Prostate gland (tissue), 2 donors: ENCODE results near the gene RLN3. TPM values are rescaled to one million over a fixed set of nuclear protein-coding genes. Genes with fewer than 3 reads are reported as not detected.
"Not testable (repeated sequence)": the region's sequence is repeated elsewhere in the genome, so short reads cannot be mapped to it uniquely, and the experiment has no call there.

Experiments used
- DNase-seq: peaks from one replicate; pipeline ENCODE4 v3.0.0-alpha.2; 2019; ENCODE audit warnings: low spot score
- H3K27ac ChIP-seq, 2 donors: fragments of 200-600 bp; sonication (generic); 2 replicates each; pipeline ENCODE4 v1.5.1; 2017 to 2019
- H3K27me3 ChIP-seq: fragments of 200-600 bp; sonication (generic); replicated peaks from 2 replicates; pipeline ENCODE4 v1.5.1; 2019; ENCODE audit not compliant: insufficient read depth
- H3K36me3 ChIP-seq, 2 donors: fragments of 200-600 bp; sonication (generic); 1 replicate in 1 of 2; 2 replicates in 1 of 2; pipeline versions ENCODE4 v1.5.1 to v1.8.1; 2017 to 2019
- H3K4me1 ChIP-seq: fragments of 200-600 bp; sonication (generic); replicated peaks from 2 replicates; pipeline ENCODE4 v1.5.1; 2019
- H3K4me3 ChIP-seq, 2 donors: fragments of 200-600 bp; sonication (generic); 2 replicates each; pipeline ENCODE4 v1.5.1; 2017 to 2019
- H3K9me3 ChIP-seq: fragments of 200-600 bp; sonication (generic); 2 replicates; pipeline ENCODE4 v1.5.1; 2017
- POLR2A ChIP-seq: fragments of 450-650 bp; IDR thresholded peaks from one replicate; pipeline ENCODE4 v1.6.1; 2016; ENCODE audit warnings: antibody characterized with exemption, mild to moderate bottlenecking
- POLR2AphosphoS5 ChIP-seq: sonication (generic); formaldehyde crosslinking; IDR thresholded peaks from one replicate; pipeline ENCODE4 v1.6.1; 2017; ENCODE audit warnings: antibody characterized with exemption
- WGBS: methylation state at CpG from one replicate; pipeline ENCODE4 v1.1.5; 2018; 5-methylcytosine and 5-hydroxymethylcytosine counted together
- intact Hi-C: fragments of 100-400 bp; cut with DNase I; formaldehyde crosslinking; loops from one replicate; pipeline ENCODE4 v1.14.2; 2022
- total RNA-seq, 2 donors: library from RNA; depleted of rRNA; stranded (reverse); fragments of >200 nt; gene quantifications; one replicate each; pipeline ENCODE4 v1.1.0, GENCODE V29; 2016
- TF ChIP-seq, protein P1 (sequence below), 4 experiments: fragments of 200-600 bp in 2 of 4; fragments of 450-650 bp in 2 of 4; sonication (generic) in 2 of 4; IDR thresholded peaks; 1 replicate in 3 of 4; 2 replicates in 1 of 4; pipeline ENCODE4 v1.5.1; 2016 to 2019; ENCODE audit warnings: antibody characterized with exemption in 4 of 4, mild to moderate bottlenecking in 2 of 4, moderate library complexity in 2 of 4

Gene RLN3
- total RNA-seq, 2 donors from 2014 or later, result not detected

DNA sequence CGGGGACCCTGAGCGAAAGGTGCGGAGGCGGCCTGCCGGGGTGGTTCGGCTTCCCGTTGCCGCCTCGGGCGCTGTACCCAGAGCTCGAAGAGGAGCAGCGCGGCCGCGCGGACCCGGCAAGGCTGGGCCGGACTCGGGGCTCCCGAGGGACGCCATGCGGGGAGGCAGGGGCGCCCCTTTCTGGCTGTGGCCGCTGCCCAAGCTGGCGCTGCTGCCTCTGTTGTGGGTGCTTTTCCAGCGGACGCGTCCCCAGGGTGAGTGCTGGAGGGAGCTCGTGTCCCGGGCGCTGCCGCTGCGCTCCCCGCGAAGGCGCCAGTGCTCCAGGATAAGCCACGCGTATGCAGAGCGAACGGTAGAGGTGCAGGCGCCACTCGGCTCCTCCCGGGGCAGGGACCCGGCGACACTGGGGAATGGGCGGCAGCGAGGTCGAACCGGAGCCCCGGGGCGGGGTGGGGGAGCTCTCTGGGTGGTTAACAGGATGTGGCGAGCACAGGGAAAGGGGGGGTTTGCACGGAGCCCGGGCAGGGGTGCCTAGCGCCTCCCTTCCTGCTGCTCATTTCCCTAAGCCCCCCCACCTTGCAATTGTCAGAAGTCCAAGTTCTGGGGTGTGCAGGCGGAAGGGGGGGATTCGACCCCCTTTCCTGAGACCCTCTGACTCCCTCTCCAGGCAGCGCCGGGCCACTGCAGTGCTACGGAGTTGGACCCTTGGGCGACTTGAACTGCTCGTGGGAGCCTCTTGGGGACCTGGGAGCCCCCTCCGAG, 4.0 kb downstream of the RLN3 start, which contains the start of gene IL27RA:
Gene IL27RA (plus strand): TSS at position 44 of the 762 bp plus-strand sequence. CDS start 111 bp downstream, at position 155.
- peak; percentile 26 for DNase-seq
- WGBS, result under 1% methylated on average over 39 of the region's 63 CpGs

DNA sequence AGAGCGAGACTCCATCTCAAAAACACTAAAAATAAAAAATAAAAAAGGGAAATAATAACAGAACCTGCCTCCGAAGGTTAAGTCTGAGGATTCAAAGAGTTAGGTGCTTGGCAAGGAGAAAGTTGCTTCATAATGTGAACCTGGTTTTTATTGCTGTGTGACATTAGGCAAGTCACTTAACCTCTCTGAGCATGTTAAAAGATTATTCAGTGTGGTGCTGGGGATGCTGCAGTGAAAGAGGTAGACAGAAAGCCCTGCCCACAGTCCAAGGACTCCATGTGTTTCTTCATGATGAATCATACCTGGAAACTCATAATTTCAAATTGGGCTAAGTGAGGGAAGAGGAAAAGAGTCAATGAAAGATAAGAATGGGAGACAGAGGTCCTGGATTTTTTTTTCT, 6.0 kb downstream of the RLN3 start:
- no peak for DNase-seq
- intact Hi-C loops, result no loop called here
- Histone ChIP-seq H3K36me3 (no peaks in the 10 kb centered on the region), H3K4me1 (no peaks in the 10 kb centered on the region), H3K9me3 (no peaks in the 10 kb centered on the region), H3K27me3 (no peaks in the 10 kb centered on the region), H3K4me3 (no peak overlapping the region), H3K27ac (no peak overlapping the region)
- no peak for TF ChIP-seq POLR2A
- 94% methylated on average over 2 of the region's 2 CpGs for WGBS

More for the DNA sequence above, 4.0 kb downstream of the RLN3 start, which contains the start of gene IL27RA:
- TF ChIP-seq, protein P1, sequence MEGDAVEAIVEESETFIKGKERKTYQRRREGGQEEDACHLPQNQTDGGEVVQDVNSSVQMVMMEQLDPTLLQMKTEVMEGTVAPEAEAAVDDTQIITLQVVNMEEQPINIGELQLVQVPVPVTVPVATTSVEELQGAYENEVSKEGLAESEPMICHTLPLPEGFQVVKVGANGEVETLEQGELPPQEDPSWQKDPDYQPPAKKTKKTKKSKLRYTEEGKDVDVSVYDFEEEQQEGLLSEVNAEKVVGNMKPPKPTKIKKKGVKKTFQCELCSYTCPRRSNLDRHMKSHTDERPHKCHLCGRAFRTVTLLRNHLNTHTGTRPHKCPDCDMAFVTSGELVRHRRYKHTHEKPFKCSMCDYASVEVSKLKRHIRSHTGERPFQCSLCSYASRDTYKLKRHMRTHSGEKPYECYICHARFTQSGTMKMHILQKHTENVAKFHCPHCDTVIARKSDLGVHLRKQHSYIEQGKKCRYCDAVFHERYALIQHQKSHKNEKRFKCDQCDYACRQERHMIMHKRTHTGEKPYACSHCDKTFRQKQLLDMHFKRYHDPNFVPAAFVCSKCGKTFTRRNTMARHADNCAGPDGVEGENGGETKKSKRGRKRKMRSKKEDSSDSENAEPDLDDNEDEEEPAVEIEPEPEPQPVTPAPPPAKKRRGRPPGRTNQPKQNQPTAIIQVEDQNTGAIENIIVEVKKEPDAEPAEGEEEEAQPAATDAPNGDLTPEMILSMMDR (IDR thresholded peaks at IDR 0.05), result peak; percentile 15 to 66 (median 40)
- no peak for TF ChIP-seq POLR2AphosphoS5
- no peak for TF ChIP-seq POLR2A
- H3K27me3 ChIP-seq, result no peaks in the 10 kb centered on the region
- intact Hi-C loops, result no loop called here
- peak within 1 kb of the TSS; percentile 40 to 49 for H3K4me3 ChIP-seq
- no peaks in the 10 kb centered on the region for H3K4me1 ChIP-seq
- peak within 1 kb of the TSS; percentile 45 to 52 for H3K27ac ChIP-seq
- H3K36me3 ChIP-seq, result no peaks in the 10 kb centered on the region
- no peaks in the 10 kb centered on the region for H3K9me3 ChIP-seq

DNA sequence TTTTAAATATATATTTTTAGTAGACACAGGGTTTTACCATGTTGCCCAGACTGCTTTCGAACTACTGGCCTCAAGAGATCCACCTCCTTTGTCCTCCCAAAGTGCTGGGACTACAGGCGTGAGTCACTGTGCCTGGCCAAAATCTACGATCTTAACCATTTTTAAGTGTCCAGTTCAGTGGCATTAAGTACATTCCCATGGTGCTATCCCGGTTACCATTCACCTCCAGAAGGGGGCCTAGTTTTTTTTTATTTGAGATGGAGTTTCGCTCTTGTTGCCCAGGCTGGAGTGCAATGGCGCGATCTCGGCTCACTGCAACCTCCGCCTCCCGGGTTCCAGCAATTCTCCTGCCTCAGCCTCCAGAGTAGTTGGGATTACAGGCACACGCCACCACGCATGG, 7.2 kb downstream of the RLN3 start:
- H3K36me3 ChIP-seq, H3K27ac ChIP-seq, H3K4me3 ChIP-seq, DNase-seq, H3K27me3 ChIP-seq, H3K4me1 ChIP-seq, intact Hi-C loops, H3K9me3 ChIP-seq: not testable (repeated sequence)
- WGBS, result 92% methylated on average over 12 of the region's 12 CpGs
- TF ChIP-seq, protein P1 (IDR thresholded peaks at IDR 0.05), result peak in 1 of 4 experiments; percentile 9

DNA sequence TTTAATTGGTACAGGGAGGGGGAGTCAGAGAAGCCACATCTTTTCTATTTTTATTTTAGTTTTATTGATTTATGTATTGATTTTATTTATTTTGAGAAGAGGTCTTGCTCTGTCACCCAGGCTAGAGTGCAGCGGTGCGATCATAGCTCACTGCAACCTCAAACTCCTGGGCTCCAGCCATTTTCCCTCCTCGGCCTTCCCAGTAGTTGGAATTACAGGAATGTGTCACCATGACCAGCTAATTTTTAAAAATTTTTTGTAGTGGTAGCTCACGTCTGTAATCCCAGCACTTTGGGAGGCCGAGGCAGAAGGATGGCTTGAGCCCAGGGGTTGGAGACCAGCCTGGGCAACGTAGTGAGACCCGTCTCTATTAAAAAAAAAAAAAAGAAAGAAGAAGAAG, 7.8 kb downstream of the RLN3 start:
- Histone ChIP-seq H3K4me3 (no peak overlapping the region), H3K36me3 (no peaks in the 10 kb centered on the region), H3K27me3 (no peaks in the 10 kb centered on the region), H3K27ac (no peak overlapping the region), H3K9me3 (no peaks in the 10 kb centered on the region), H3K4me1 (no peaks in the 10 kb centered on the region)
- TF ChIP-seq, protein P1 (IDR thresholded peaks at IDR 0.05), result no peak
- no peak for TF ChIP-seq POLR2A
- no peak for TF ChIP-seq POLR2AphosphoS5
- no peak for DNase-seq
- intact Hi-C loops, result no loop called here
- WGBS, result 86% methylated on average over 7 of the region's 7 CpGs

DNA sequence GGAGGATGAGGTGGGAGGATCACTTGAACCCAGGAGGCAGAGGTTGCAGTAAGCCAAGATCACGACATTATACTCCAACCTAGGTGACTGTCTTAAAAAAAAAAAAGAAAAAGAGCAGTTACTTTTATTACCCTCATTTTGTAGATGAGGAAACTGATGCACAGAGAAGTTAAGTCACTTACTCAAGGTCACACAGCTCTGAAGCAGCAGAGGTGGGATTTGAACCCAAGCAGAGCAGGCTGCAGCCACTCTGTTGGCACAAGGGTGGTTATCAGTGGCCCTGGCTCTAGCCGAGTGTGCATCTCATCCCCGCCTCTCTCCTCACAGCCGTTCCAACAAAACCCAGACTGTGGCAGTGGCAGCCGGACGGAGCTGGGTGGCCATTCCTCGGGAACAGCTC, 11.2 kb downstream of the RLN3 start:
- TF ChIP-seq, protein P1 (IDR thresholded peaks at IDR 0.05), result no peak
- TF ChIP-seq POLR2AphosphoS5 (no peak), POLR2A (no peak)
- Histone ChIP-seq H3K27me3 (no peaks in the 10 kb centered on the region), H3K36me3 (no peaks in the 10 kb centered on the region), H3K4me1 (no peaks in the 10 kb centered on the region), H3K27ac (no peak overlapping the region), H3K9me3 (no peaks in the 10 kb centered on the region), H3K4me3 (no peak overlapping the region)
- WGBS, result 97% methylated on average over 7 of the region's 7 CpGs
- intact Hi-C loops, result no loop called here
- no peak for DNase-seq
